K562 (cell line): ENCODE results near the gene ZMIZ1. TPM values are rescaled to one million over a fixed set of nuclear protein-coding genes. Genes with fewer than 3 reads are reported as not detected.

ENCODE experiments used
- CBFA2T2 ChIP-seq: fragments of 450-650 bp; conservative IDR thresholded peaks from 2 replicates; pipeline ENCODE4 v1.6.1; 2017; ENCODE audit warnings: mild to moderate bottlenecking
- ETV6 ChIP-seq, 3 experiments: fragments of 150-350 bp in 1 of 3; sonication (generic) in 1 of 3; formaldehyde crosslinking in 1 of 3; IDR thresholded peaks; 2 replicates each; pipeline versions ENCODE4 v1.6.1 to v1.8.0; 2014 to 2022; ENCODE audit warnings: borderline replicate concordance in 2 of 3, low read depth in 2 of 3, antibody characterized with exemption in 1 of 3, low read length in 1 of 3, mild to moderate bottlenecking in 1 of 3, missing genetic modification reagents in 1 of 3
- GTF2E2 ChIP-seq: fragments of 200-800 bp; sonication (Bioruptor generic); IDR thresholded peaks from 2 replicates; pipeline ENCODE4 v1.6.1; 2016; ENCODE audit warnings: missing genetic modification characterization, missing compliant biosample characterization
- NR2C1 ChIP-seq, 2 experiments: fragments of 450-650 bp; IDR thresholded peaks; 2 replicates each; pipeline ENCODE4 v1.6.1; 2017; ENCODE audit warnings: mild to moderate bottlenecking in 2 of 2, antibody characterized with exemption in 1 of 2, inconsistent platforms in 1 of 2, missing compliant biosample characterization in 1 of 2, missing genetic modification characterization in 1 of 2
- PCBP2 ChIP-seq: fragments of 200-400 bp; formaldehyde crosslinking; IDR thresholded peaks from 2 replicates; pipeline ENCODE4 v1.6.1; 2018; ENCODE audit warnings: low read length, low read depth, mild to moderate bottlenecking, moderate library complexity; ENCODE audit not compliant: poor library complexity, severe bottlenecking
- RHOXF2B ChIP-seq: fragments of 250-450 bp; sonication (Bioruptor Pico); conservative IDR thresholded peaks from 2 replicates; pipeline ENCODE4 v1.5.1; 2021
- SRSF3 ChIP-seq: fragments of 200-400 bp; formaldehyde crosslinking; IDR thresholded peaks from 2 replicates; pipeline ENCODE4 v1.6.1; 2016; ENCODE audit warnings: mild to moderate bottlenecking, low read length, moderate library complexity; ENCODE audit not compliant: insufficient read depth
- ZNF174 ChIP-seq: fragments of 250-450 bp; sonication (Bioruptor Pico); IDR thresholded peaks from 2 replicates; pipeline ENCODE4 v1.4.0; 2020; ENCODE audit warnings: mild to moderate bottlenecking
- ZNF184 ChIP-seq: sonication (generic); formaldehyde crosslinking; IDR thresholded peaks from 2 replicates; pipeline ENCODE4 v1.5.0; 2020; ENCODE audit warnings: missing genetic modification reagents
- ZNF282 ChIP-seq: sonication (generic); formaldehyde crosslinking; IDR thresholded peaks from 2 replicates; pipeline ENCODE4 v1.8.1; 2023; ENCODE audit warnings: missing genetic modification reagents
- polyA plus RNA-seq, 8 experiments: library from polyadenylated mRNA; depleted of rRNA in 4 of 8; stranded (reverse) in 5 of 8; unstranded in 3 of 8; fragments of >200 nt; fragmentation: Nextera tagmentation in 2 of 8; fragmentation: Illumina TruSeq in 1 of 8; extraction: Ambion mirVana in 2 of 8; extraction: Trizol in 1 of 8; gene quantifications; 2 replicates each; pipeline versions ENCODE4 v1.2.1 to v1.2.3, GENCODE V29; 2011 to 2014; ENCODE audit warnings: inconsistent platforms in 1 of 8, missing spikeins in 1 of 8
- total RNA-seq, 7 experiments: library from RNA; depleted of rRNA in 6 of 7; stranded (reverse); fragments of >200 nt in 6 of 7; fragmentation: Illumina TruSeq in 2 of 7; extraction: Trizol in 2 of 7; gene quantifications; 2 replicates each; pipeline versions ENCODE4 v1.2.1 to v1.2.3, GENCODE V29; 2011 to 2021; ENCODE audit warnings: low replicate concordance in 1 of 7
- TF ChIP-seq, protein P1 (sequence below): fragments of 250-450 bp; sonication (Bioruptor Pico); IDR thresholded peaks from 2 replicates; pipeline ENCODE4 v1.4.0; 2020
- TF ChIP-seq, protein P2 (sequence below): sonication (generic); formaldehyde crosslinking; IDR thresholded peaks from 2 replicates; pipeline ENCODE4 v1.8.1; 2023; ENCODE audit warnings: mild to moderate bottlenecking, missing genetic modification reagents

Gene ZMIZ1
- total and polyA plus RNA-seq, 9 of the 15 experiments (the other 6 are each of a cell fraction or from before 2014, with no cell fraction given), result 1.0 to 37.3 (median 4.3) TPM

DNA sequence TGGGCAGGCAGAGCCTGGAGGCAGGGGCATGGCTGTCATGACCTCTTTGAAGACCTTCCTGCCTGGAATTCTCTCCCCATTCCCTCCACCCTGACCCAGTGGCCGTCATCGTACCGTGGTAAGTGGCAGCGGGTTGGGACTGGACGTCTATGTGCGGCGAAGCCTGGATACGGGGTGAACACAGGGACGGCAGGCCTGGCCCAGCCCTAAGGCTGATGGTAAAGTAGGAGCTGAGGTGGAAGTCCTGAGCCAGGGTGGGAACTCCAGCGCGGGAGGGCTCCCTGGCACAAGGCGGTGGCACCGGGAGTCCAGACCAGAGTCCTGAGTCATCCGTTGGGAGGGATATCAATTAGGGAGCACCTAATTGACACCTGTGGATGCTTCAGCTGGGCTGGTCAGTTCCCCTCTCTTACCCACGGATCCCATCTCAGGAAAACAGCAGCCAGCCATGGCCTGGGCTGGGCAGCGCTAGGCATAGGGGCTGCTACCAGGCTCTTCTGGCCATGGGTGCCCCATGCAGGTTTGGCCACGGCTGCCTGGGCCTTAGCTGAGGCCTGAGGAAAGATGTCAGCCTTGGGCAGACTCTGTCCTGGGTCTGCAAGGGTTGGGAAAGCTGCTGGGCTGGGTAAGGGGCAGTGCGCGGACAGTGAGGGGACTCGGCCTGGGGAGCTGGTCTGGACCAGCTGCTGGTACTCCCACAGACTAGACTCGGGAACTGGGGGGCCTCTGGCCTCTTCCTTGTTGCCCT lies 281.8 kb downstream of the ZMIZ1 start (continued):
- peak; percentile 75; the same call in 1 of the 2 replicates for TF ChIP-seq ZNF282
- TF ChIP-seq PCBP2, result no peak
- TF ChIP-seq, protein P1, sequence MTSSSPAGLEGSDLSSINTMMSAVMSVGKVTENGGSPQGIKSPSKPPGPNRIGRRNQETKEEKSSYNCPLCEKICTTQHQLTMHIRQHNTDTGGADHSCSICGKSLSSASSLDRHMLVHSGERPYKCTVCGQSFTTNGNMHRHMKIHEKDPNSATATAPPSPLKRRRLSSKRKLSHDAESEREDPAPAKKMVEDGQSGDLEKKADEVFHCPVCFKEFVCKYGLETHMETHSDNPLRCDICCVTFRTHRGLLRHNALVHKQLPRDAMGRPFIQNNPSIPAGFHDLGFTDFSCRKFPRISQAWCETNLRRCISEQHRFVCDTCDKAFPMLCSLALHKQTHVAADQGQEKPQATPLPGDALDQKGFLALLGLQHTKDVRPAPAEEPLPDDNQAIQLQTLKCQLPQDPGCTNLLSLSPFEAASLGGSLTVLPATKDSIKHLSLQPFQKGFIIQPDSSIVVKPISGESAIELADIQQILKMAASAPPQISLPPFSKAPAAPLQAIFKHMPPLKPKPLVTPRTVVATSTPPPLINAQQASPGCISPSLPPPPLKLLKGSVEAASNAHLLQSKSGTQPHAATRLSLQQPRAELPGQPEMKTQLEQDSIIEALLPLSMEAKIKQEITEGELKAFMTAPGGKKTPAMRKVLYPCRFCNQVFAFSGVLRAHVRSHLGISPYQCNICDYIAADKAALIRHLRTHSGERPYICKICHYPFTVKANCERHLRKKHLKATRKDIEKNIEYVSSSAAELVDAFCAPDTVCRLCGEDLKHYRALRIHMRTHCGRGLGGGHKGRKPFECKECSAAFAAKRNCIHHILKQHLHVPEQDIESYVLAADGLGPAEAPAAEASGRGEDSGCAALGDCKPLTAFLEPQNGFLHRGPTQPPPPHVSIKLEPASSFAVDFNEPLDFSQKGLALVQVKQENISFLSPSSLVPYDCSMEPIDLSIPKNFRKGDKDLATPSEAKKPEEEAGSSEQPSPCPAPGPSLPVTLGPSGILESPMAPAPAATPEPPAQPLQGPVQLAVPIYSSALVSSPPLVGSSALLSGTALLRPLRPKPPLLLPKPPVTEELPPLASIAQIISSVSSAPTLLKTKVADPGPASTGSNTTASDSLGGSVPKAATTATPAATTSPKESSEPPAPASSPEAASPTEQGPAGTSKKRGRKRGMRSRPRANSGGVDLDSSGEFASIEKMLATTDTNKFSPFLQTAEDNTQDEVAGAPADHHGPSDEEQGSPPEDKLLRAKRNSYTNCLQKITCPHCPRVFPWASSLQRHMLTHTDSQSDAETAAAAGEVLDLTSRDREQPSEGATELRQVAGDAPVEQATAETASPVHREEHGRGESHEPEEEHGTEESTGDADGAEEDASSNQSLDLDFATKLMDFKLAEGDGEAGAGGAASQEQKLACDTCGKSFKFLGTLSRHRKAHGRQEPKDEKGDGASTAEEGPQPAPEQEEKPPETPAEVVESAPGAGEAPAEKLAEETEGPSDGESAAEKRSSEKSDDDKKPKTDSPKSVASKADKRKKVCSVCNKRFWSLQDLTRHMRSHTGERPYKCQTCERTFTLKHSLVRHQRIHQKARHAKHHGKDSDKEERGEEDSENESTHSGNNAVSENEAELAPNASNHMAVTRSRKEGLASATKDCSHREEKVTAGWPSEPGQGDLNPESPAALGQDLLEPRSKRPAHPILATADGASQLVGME (CRISPR knock-in tag), result no peak
- TF ChIP-seq, protein P2, sequence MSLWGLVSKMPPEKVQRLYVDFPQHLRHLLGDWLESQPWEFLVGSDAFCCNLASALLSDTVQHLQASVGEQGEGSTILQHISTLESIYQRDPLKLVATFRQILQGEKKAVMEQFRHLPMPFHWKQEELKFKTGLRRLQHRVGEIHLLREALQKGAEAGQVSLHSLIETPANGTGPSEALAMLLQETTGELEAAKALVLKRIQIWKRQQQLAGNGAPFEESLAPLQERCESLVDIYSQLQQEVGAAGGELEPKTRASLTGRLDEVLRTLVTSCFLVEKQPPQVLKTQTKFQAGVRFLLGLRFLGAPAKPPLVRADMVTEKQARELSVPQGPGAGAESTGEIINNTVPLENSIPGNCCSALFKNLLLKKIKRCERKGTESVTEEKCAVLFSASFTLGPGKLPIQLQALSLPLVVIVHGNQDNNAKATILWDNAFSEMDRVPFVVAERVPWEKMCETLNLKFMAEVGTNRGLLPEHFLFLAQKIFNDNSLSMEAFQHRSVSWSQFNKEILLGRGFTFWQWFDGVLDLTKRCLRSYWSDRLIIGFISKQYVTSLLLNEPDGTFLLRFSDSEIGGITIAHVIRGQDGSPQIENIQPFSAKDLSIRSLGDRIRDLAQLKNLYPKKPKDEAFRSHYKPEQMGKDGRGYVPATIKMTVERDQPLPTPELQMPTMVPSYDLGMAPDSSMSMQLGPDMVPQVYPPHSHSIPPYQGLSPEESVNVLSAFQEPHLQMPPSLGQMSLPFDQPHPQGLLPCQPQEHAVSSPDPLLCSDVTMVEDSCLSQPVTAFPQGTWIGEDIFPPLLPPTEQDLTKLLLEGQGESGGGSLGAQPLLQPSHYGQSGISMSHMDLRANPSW (CRISPR knock-in tag), result no peak
- 0 out of 2 replicates have a peak, but pooled peaks have one; percentile 56 for TF ChIP-seq NR2C1 (IDR thresholded peaks at IDR 0.05)
- no peak for TF ChIP-seq NR2C1 (tag; IDR thresholded peaks at IDR 0.05)
- TF ChIP-seq ETV6 (IDR thresholded peaks at IDR 0.05; ENCODE audit: borderline replicate concordance in 1 of 2, low read depth in 2 of 2, low read length in 1 of 2), result no peak
- no peak for TF ChIP-seq ETV6 (CRISPR knock-in tag; IDR thresholded peaks at IDR 0.05; ENCODE audit: borderline replicate concordance)
- no peak for TF ChIP-seq CBFA2T2
- no peak for TF ChIP-seq GTF2E2 (tag)
- no peak for TF ChIP-seq SRSF3
- no peak for TF ChIP-seq RHOXF2B (CRISPR knock-in tag)
- TF ChIP-seq ZNF184 (CRISPR knock-in tag), result no peak
- TF ChIP-seq ZNF174 (CRISPR knock-in tag), result no peak
